Measurements from ENCODE around the gene MRPS27.

The MRPS27 gene

DNA sequence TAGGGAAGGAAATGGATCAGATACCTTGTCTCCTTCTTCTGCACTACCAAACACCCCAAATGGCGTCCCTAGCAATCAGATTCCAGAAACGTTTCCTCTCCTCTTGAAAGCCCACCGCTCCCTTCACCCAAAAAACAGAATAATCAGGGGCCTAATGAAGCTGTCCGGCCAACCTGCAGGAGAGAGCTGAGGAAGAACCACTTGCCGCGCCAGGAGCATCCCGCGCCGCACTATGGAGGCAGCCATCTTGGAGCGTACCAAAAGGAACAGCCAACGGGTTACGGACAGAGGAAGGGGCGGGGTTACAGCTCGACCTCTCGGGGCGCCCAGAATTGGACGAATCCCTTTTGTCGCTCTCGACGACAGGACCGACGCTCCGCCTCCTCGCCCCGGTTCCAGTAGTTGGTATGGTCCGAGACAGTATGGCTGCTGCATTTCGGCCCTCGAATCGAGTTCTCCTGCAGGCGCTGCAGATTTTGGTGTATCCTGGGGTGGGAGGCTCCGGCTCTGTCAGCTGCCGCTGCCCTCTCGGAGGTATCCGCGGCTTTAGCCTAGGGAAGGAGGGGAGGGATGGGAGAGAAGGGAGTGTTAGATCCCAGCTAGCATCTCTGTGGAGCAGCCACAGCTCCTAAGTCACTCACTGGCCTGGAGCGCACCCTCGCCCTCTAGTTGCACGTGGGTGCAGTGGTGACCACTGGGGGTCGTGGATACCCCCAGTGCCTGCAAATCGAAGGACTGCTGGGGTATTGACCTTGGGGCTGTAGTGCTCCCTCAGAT, at the start of gene MRPS27, which contains the start of gene PTCD2:
MRPS27 (minus strand) TSS at position 265 of the 777 bp plus-strand sequence; CDS start at position 246, 19 bp downstream.
PTCD2 (plus strand) TSS at position 398 of the 777 bp plus-strand sequence; CDS start at position 408, 10 bp downstream.
- DNase-seq (ENCODE audit: low read depth), result peak; percentile 98

- no peak for DNase-seq (ENCODE audit: low read depth)
Observed at GRCh38 chr5:72369711-72370110, 49.7 kb upstream of the MRPS27 start.

DNA sequence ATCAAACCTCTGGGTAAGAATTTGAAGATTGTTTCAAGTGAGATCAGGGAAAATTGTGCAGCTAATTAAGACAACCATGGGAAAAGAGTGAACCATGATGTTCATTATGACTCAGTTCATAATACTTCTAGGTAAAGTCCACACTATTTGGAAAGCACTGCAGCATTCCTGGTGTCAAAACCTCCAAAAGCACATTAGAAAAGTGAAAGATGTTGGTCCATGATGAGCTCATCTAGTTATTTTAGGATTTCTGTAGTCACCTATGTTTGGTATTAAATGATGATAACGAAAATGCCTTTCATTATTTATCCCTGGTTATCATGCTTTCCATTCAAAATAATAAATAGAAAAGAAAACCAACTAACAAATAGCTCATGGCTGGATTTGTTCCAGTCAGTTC, 49.3 kb upstream of the MRPS27 start:
- DNase-seq (ENCODE audit: low read depth), result no peak

- no peak for DNase-seq (ENCODE audit: low read depth)
Observed at GRCh38 chr5:72368271-72368670, 48.2 kb upstream of the MRPS27 start.

GRCh38 chr5:72366324-72366976, 46.4 kb upstream of the MRPS27 start:
- peak; percentile 67 for DNase-seq (ENCODE audit: low read depth)

- no peak for DNase-seq (ENCODE audit: low read depth)
Observed at GRCh38 chr5:72364951-72365350, 44.9 kb upstream of the MRPS27 start.

DNA sequence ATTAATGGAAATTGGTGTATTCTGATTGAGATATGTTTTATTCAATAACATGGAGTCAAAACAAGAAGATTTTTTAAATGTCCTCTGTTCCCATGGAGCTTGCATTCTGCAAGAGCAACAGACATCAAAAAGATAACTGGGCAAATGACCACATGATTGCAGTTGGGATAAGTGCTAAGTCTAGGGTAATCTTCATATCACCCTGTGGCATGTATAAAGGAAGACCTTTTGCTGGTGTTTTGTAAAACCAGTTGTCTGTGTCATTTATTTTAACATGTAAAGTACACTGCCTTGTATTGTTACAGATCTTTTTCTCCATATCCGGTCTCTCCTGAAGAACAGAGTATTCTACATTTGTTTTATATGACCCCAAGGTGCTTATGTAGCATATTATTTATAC, 44.1 kb upstream of the MRPS27 start:
- no peak for DNase-seq (ENCODE audit: low read depth)

GRCh38 chr5:72363166-72363802, 43.2 kb upstream of the MRPS27 start:
- peak; percentile 60 for DNase-seq (ENCODE audit: low read depth)

GRCh38 chr5:72359886-72360285, 39.8 kb upstream of the MRPS27 start:
- DNase-seq (ENCODE audit: low read depth), result no peak

DNA sequence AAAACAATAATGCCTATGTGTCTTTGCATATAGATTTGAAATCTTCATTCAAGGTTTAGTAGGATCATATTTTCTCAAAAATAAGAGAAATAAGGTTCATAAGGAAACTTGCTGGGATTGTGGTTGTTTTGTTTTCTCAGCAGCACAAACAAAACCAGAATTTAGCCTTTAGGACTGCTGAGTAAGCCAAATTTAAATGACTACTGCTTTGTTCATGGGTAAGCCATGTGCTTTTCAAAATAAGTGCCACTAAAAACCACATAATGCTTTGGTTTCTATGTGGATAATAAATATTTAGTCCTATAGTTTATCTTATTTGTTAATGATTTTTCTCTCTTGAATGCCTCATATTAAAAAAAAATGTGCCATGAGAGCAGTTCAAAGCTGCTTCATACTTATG, 38.9 kb upstream of the MRPS27 start:
- no peak for DNase-seq (ENCODE audit: low read depth)

GRCh38 chr5:72356361-72356760, 36.3 kb upstream of the MRPS27 start:
- DNase-seq (ENCODE audit: low read depth), result no peak

DNA sequence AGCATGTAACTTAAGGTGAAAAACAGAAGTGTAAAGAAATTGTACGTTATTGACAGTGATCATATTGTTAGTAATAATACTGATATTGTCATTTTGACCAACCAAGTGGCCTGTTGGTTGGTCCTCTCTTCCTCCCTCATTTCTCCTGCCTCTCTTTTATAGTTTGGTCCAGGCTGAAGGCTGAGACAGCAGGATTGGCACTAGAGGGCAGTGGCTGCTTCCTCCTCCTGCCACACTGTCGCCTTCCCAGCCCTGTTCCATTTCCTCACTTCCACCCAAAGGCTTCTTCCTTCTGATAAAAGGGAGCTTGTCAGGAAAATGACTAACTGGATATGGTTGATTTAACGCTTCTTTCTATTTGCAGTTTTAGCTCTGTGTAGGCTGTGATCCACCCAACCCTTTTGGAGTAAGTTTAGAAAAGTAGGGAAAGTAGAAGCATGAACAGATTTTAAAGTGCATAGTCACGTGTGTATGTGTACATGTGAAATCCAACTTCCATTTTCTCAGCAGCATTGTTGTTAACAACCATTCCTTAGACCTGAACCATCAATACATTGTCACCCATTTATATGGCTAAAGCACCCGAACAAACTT, 35.8 kb upstream of the MRPS27 start:
- no peak for DNase-seq (ENCODE audit: low read depth)

GRCh38 chr5:72353046-72353445, 33.0 kb upstream of the MRPS27 start:
- peak; percentile 54 for DNase-seq (ENCODE audit: low read depth)

- DNase-seq (ENCODE audit: low read depth), result no peak
Observed at GRCh38 chr5:72352616-72353015, 32.6 kb upstream of the MRPS27 start.

- no peak for DNase-seq (ENCODE audit: low read depth)
Observed at GRCh38 chr5:72351376-72351775, 31.3 kb upstream of the MRPS27 start.

GRCh38 chr5:72347801-72348308, 27.8 kb upstream of the MRPS27 start:
- peak; percentile 67 for DNase-seq (ENCODE audit: low read depth)

DNA sequence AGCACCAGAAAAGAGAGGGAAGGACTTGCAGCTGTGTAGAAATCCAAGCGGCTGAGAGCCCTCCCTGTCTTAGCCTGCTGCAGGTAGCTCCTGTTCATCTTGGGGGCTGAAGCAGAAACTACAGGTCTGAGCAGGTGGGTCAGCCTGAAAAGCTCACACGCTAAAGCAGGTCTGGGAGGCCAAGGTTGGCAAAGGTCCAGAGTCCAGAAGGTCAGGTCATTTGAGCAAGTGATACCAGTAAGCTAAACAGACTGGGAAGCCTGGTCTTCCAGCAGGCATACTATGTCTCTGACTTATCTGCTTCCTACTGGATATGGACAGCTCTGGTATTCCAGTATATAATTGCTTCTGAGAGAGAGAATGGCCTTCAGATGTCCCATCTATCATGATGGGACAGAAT, 26.4 kb upstream of the MRPS27 start:
- no peak for DNase-seq (ENCODE audit: low read depth)

DNA sequence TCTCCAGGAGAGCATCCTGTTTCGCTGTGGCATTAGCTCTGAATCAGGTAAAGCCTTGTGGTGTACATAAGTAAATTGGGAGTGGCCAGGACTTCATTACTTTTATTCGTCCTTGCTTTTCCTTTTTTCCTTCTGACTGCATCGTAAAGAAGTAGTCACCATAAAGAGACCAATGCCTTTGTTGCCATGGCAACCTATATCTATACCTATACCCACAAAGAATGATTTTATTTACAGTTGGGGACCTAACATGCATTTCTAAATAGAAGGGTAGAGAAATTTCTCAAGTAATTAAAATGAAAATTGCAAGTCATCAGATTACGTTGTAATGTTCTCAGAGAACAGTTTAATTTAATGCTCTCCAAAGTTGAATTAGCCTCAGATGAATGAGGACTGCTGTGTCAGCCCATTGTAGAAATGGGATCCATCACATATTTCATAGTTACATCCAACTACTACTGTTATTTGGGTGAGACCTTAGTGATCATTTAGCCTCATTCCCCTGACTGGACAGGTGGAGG, 18.7 kb upstream of the MRPS27 start:
- DNase-seq (ENCODE audit: low read depth), result no peak

DNA sequence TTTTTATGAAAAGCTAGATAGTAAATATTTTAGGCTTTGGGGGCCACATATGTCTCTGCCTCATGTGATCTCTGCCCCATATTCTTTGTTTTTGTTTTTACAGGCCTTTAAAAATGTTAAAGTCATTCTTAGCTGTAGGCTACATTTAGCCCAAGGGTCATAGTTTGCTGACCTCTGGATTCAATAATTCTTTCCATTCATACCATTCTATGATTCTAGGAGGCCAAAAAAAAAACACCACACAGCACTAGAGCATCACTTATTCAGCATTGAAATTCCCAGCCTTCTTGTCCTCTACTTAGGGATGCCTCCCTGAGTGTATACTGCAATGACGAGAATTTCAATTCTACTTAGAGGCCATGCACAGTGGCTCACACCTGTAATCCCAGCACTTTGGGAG, 17.1 kb upstream of the MRPS27 start:
- no peak for DNase-seq (ENCODE audit: low read depth)

DNA sequence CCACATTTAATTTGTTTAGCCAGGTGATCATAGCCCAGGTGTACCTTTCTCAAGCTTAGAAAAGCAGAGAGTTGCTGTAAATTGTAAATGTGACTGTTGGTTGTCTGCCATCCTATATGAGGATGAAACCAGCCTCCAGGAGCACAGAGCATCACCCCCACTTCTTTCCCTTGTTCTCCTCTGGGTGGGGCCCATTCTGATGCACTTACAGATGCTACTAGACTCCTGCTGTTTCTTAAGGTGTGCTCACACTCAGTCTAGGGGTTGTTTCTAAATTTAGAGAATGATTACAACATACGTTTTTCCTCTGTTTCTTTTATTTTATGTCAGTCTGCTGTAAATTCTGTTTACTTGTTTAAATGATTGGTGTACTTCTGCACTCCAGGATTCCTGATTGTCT, 10.7 kb upstream of the MRPS27 start:
- no peak for DNase-seq (ENCODE audit: low read depth)

- DNase-seq (ENCODE audit: low read depth), result peak; percentile 46
Observed at GRCh38 chr5:72328172-72328571, 8.1 kb upstream of the MRPS27 start.

DNA sequence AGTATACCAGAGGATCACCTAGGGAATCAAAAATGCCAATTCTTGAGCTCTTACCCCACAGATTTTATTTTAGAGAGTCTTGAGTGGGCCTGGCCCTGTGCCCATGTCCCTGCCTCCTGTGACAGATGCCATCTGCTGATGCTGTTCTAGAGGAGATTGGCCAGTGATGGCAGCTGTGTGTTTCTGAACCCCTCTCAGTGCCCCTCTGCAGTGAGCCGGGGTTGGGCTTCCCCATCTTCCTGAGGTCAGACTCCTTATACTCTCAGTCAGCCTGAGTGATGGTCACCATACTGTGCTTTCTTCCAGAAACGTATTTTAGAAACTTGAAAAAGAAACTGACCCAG, 6.2 kb upstream of the MRPS27 start:
- DNase-seq (ENCODE audit: low read depth), result no peak
